ENCODE results near the gene SOD3. TPM values are rescaled to one million over a fixed set of nuclear protein-coding genes. Genes with fewer than 3 reads are reported as not detected.

Gene SOD3
- total RNA-seq, 1 donor from 2014 or later: 8.6 TPM

- H3K27me3 ChIP-seq (ENCODE audit: insufficient read depth, low read length): no peaks in the 10 kb centered on the region
- H3K27me3 Mint-ChIP-seq (ENCODE audit: low read depth, unreplicated experiment): no peaks in the 10 kb centered on the region
- no peaks in the 10 kb centered on the region for H3K36me3 ChIP-seq (ENCODE audit: insufficient read depth, low read length)
- no peak overlapping the region for H3K27ac Mint-ChIP-seq (ENCODE audit: unreplicated experiment)
- no peak overlapping the region for H3K4me3 Mint-ChIP-seq (ENCODE audit: unreplicated experiment)
- DNase-seq (ENCODE audit: low read depth): no peak
- H3K9me3 ChIP-seq (ENCODE audit: insufficient read depth, low read depth, low read length): no peaks in the 10 kb centered on the region
- H3K36me3 Mint-ChIP-seq (ENCODE audit: low read depth, unreplicated experiment): peaks cover 5% of the 10 kb centered on the region
- no peaks in the 10 kb centered on the region for H3K4me1 ChIP-seq (ENCODE audit: insufficient read depth, low read length)
- no peak overlapping the region for H3K27ac ChIP-seq (ENCODE audit: low read depth, low read length)
- H4K20me1 ChIP-seq (ENCODE audit: insufficient read depth, low read length): no peaks in the 10 kb centered on the region
- no peak for TF ChIP-seq EZH2 (IDR thresholded peaks at IDR 0.05; ENCODE audit: insufficient read depth, low read length)
- FAIRE-seq: no peak
- H3K9ac ChIP-seq (ENCODE audit: low read length): no peak overlapping the region
- no peaks in the 10 kb centered on the region for H3K9me3 Mint-ChIP-seq (ENCODE audit: unreplicated experiment)
- no peaks in the 10 kb centered on the region for H3K79me2 ChIP-seq (ENCODE audit: insufficient read depth, low read length)
- H2AFZ ChIP-seq (ENCODE audit: low read depth, low read length): no peak overlapping the region
- peaks cover 3% of the 10 kb centered on the region for H3K4me1 Mint-ChIP-seq (ENCODE audit: low read depth, unreplicated experiment)
- no peak overlapping the region for H3K4me2 ChIP-seq (ENCODE audit: low read length)
- H3K4me3 ChIP-seq (ENCODE audit: insufficient read depth, low read depth, low read length): no peak overlapping the region
Measured at GRCh38 chr4:24845132-24845531, 49.8 kb downstream of the SOD3 start.

GRCh38 chr4:24845902-24846301 lies 50.5 kb downstream of the SOD3 start:
- no peak overlapping the region for H3K4me3 Mint-ChIP-seq (ENCODE audit: unreplicated experiment)
- H3K27ac Mint-ChIP-seq (ENCODE audit: unreplicated experiment): no peak overlapping the region
- no peaks in the 10 kb centered on the region for H3K27me3 Mint-ChIP-seq (ENCODE audit: low read depth, unreplicated experiment)
- Histone ChIP-seq H3K27me3 (ENCODE audit: insufficient read depth, low read length) (no peaks in the 10 kb centered on the region), H3K9ac (ENCODE audit: low read length) (no peak overlapping the region), H3K4me3 (ENCODE audit: insufficient read depth, low read depth, low read length) (no peak overlapping the region), H3K27ac (ENCODE audit: low read depth, low read length) (no peak overlapping the region), H2AFZ (ENCODE audit: low read depth, low read length) (no peak overlapping the region), H3K4me1 (ENCODE audit: insufficient read depth, low read length) (peaks cover 6% of the 10 kb centered on the region), H3K36me3 (ENCODE audit: insufficient read depth, low read length) (no peaks in the 10 kb centered on the region), H3K79me2 (ENCODE audit: insufficient read depth, low read length) (no peaks in the 10 kb centered on the region), H4K20me1 (ENCODE audit: insufficient read depth, low read length) (no peaks in the 10 kb centered on the region), H3K4me2 (ENCODE audit: low read length) (no peak overlapping the region), H3K9me3 (ENCODE audit: insufficient read depth, low read depth, low read length) (no peaks in the 10 kb centered on the region)
- H3K36me3 Mint-ChIP-seq (ENCODE audit: low read depth, unreplicated experiment): no peaks in the 10 kb centered on the region
- no peak for TF ChIP-seq CTCF (IDR thresholded peaks at IDR 0.05; ENCODE audit: insufficient read depth, low read depth, low read length)
- TF ChIP-seq EZH2 (IDR thresholded peaks at IDR 0.05; ENCODE audit: insufficient read depth, low read length): no peak
- peaks cover 10% of the 10 kb centered on the region for H3K4me1 Mint-ChIP-seq (ENCODE audit: low read depth, unreplicated experiment)
- FAIRE-seq: no peak
- no peak for DNase-seq (ENCODE audit: low read depth)
- H3K9me3 Mint-ChIP-seq (ENCODE audit: unreplicated experiment): no peaks in the 10 kb centered on the region

- no peaks in the 10 kb centered on the region for H3K9me3 ChIP-seq (ENCODE audit: insufficient read depth, low read depth, low read length)
- no peak overlapping the region for H3K27ac ChIP-seq (ENCODE audit: low read depth, low read length)
- H3K4me1 ChIP-seq (ENCODE audit: insufficient read depth, low read length): peaks cover 13% of the 10 kb centered on the region
- no peak for TF ChIP-seq EZH2 (IDR thresholded peaks at IDR 0.05; ENCODE audit: insufficient read depth, low read length)
- no peak for TF ChIP-seq CTCF (IDR thresholded peaks at IDR 0.05; ENCODE audit: insufficient read depth, low read depth, low read length)
- H3K4me3 ChIP-seq (ENCODE audit: insufficient read depth, low read depth, low read length): no peak overlapping the region
- no peak overlapping the region for H3K4me3 Mint-ChIP-seq (ENCODE audit: unreplicated experiment)
- no peak overlapping the region for H3K9ac ChIP-seq (ENCODE audit: low read length)
- peaks cover 17% of the 10 kb centered on the region for H3K4me1 Mint-ChIP-seq (ENCODE audit: low read depth, unreplicated experiment)
- no peaks in the 10 kb centered on the region for H3K9me3 Mint-ChIP-seq (ENCODE audit: unreplicated experiment)
- H3K36me3 ChIP-seq (ENCODE audit: insufficient read depth, low read length): no peaks in the 10 kb centered on the region
- H3K79me2 ChIP-seq (ENCODE audit: insufficient read depth, low read length): no peaks in the 10 kb centered on the region
- H3K4me2 ChIP-seq (ENCODE audit: low read length): no peak overlapping the region
- H2AFZ ChIP-seq (ENCODE audit: low read depth, low read length): no peak overlapping the region
- H3K27me3 ChIP-seq (ENCODE audit: insufficient read depth, low read length): no peaks in the 10 kb centered on the region
- DNase-seq (ENCODE audit: low read depth) (no peak), FAIRE-seq (no peak)
- no peaks in the 10 kb centered on the region for H3K36me3 Mint-ChIP-seq (ENCODE audit: low read depth, unreplicated experiment)
- H3K27me3 Mint-ChIP-seq (ENCODE audit: low read depth, unreplicated experiment): no peaks in the 10 kb centered on the region
- no peak overlapping the region for H3K27ac Mint-ChIP-seq (ENCODE audit: unreplicated experiment)
- H4K20me1 ChIP-seq (ENCODE audit: insufficient read depth, low read length): no peaks in the 10 kb centered on the region
Measured at GRCh38 chr4:24846716-24847115, 51.3 kb downstream of the SOD3 start.

All from astrocyte (in vitro differentiated cells and primary cell).